ENCODE data around the gene NR6A1. TPM values are rescaled to one million over a fixed set of nuclear protein-coding genes. Genes with fewer than 3 reads are reported as not detected.

NR6A1 gene
- total and polyA plus RNA-seq, 2 experiments from 2014 or later: 44.2 to 139 TPM

- Mint-ChIP-seq H3K27me3 (ENCODE audit: insufficient read depth, low read depth, poor library complexity) (no peaks in the 10 kb centered on the region), H3K27ac (no peak overlapping the region), H3K9me3 (no peaks in the 10 kb centered on the region), H3K4me3 (no peak overlapping the region), H3K4me1 (peaks cover 23% of the 10 kb centered on the region), H3K36me3 (ENCODE audit: low read depth) (no peaks in the 10 kb centered on the region)
- Histone ChIP-seq H3K4me3 (no peak overlapping the region), H3K4me1 (ENCODE audit: insufficient read depth) (peaks cover 15% of the 10 kb centered on the region), H3K27me3 (ENCODE audit: insufficient read depth) (no peaks in the 10 kb centered on the region), H2AFZ (no peak overlapping the region), H3K9me2 (ENCODE audit: insufficient read depth) (no peaks in the 10 kb centered on the region), H4K20me1 (replicated peaks; ENCODE audit: insufficient read depth) (no peaks in the 10 kb centered on the region; the same call in 1 of the 2 replicates), H3K4me2 (no peak overlapping the region), H3K79me2 (replicated peaks; ENCODE audit: insufficient read depth) (0 out of 2 replicates have a peak, but pooled peaks cover 5% of the 10 kb centered on the region), H3K27ac (ENCODE audit: low read depth) (no peak overlapping the region), H3K36me3 (ENCODE audit: insufficient read depth) (no peaks in the 10 kb centered on the region), H3F3A (replicated peaks; ENCODE audit: low read depth) (no peaks in the 10 kb centered on the region)
- no peak for ATAC-seq
- DNase-seq (ENCODE audit: low spot score): no peak
- no peak for TF ChIP-seq ZNF331 (CRISPR knock-in tag; IDR thresholded peaks at IDR 0.05; ENCODE audit: low read depth)
- no peak for TF ChIP-seq POLR2AphosphoS5 (IDR thresholded peaks at IDR 0.05; ENCODE audit: low read depth)
- TF ChIP-seq STAT1 (IDR thresholded peaks at IDR 0.05; ENCODE audit: unreplicated experiment): no peak
- no peak for TF ChIP-seq JUNB (IDR thresholded peaks at IDR 0.05; ENCODE audit: unreplicated experiment)
- no peak for TF ChIP-seq NANOG (IDR thresholded peaks at IDR 0.05; ENCODE audit: borderline replicate concordance)
- TF ChIP-seq, protein P1, sequence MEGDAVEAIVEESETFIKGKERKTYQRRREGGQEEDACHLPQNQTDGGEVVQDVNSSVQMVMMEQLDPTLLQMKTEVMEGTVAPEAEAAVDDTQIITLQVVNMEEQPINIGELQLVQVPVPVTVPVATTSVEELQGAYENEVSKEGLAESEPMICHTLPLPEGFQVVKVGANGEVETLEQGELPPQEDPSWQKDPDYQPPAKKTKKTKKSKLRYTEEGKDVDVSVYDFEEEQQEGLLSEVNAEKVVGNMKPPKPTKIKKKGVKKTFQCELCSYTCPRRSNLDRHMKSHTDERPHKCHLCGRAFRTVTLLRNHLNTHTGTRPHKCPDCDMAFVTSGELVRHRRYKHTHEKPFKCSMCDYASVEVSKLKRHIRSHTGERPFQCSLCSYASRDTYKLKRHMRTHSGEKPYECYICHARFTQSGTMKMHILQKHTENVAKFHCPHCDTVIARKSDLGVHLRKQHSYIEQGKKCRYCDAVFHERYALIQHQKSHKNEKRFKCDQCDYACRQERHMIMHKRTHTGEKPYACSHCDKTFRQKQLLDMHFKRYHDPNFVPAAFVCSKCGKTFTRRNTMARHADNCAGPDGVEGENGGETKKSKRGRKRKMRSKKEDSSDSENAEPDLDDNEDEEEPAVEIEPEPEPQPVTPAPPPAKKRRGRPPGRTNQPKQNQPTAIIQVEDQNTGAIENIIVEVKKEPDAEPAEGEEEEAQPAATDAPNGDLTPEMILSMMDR (conservative IDR thresholded peaks at IDR 0.05; ENCODE audit: low read depth in 2 of 2): no peak
- TF ChIP-seq REST (IDR thresholded peaks at IDR 0.05; ENCODE audit: unreplicated experiment): no peak
- no peak for TF ChIP-seq ZNF114 (CRISPR knock-in tag; IDR thresholded peaks at IDR 0.05)
- no peak for TF ChIP-seq CREB1 (CRISPR knock-in tag; IDR thresholded peaks at IDR 0.05; ENCODE audit: low read depth)
- TF ChIP-seq, protein P2, sequence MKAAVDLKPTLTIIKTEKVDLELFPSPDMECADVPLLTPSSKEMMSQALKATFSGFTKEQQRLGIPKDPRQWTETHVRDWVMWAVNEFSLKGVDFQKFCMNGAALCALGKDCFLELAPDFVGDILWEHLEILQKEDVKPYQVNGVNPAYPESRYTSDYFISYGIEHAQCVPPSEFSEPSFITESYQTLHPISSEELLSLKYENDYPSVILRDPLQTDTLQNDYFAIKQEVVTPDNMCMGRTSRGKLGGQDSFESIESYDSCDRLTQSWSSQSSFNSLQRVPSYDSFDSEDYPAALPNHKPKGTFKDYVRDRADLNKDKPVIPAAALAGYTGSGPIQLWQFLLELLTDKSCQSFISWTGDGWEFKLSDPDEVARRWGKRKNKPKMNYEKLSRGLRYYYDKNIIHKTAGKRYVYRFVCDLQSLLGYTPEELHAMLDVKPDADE (IDR thresholded peaks at IDR 0.05): no peak
- no peak for TF ChIP-seq EZH2phosphoT487 (IDR thresholded peaks at IDR 0.05; ENCODE audit: unreplicated experiment)
- TF ChIP-seq, protein P3, sequence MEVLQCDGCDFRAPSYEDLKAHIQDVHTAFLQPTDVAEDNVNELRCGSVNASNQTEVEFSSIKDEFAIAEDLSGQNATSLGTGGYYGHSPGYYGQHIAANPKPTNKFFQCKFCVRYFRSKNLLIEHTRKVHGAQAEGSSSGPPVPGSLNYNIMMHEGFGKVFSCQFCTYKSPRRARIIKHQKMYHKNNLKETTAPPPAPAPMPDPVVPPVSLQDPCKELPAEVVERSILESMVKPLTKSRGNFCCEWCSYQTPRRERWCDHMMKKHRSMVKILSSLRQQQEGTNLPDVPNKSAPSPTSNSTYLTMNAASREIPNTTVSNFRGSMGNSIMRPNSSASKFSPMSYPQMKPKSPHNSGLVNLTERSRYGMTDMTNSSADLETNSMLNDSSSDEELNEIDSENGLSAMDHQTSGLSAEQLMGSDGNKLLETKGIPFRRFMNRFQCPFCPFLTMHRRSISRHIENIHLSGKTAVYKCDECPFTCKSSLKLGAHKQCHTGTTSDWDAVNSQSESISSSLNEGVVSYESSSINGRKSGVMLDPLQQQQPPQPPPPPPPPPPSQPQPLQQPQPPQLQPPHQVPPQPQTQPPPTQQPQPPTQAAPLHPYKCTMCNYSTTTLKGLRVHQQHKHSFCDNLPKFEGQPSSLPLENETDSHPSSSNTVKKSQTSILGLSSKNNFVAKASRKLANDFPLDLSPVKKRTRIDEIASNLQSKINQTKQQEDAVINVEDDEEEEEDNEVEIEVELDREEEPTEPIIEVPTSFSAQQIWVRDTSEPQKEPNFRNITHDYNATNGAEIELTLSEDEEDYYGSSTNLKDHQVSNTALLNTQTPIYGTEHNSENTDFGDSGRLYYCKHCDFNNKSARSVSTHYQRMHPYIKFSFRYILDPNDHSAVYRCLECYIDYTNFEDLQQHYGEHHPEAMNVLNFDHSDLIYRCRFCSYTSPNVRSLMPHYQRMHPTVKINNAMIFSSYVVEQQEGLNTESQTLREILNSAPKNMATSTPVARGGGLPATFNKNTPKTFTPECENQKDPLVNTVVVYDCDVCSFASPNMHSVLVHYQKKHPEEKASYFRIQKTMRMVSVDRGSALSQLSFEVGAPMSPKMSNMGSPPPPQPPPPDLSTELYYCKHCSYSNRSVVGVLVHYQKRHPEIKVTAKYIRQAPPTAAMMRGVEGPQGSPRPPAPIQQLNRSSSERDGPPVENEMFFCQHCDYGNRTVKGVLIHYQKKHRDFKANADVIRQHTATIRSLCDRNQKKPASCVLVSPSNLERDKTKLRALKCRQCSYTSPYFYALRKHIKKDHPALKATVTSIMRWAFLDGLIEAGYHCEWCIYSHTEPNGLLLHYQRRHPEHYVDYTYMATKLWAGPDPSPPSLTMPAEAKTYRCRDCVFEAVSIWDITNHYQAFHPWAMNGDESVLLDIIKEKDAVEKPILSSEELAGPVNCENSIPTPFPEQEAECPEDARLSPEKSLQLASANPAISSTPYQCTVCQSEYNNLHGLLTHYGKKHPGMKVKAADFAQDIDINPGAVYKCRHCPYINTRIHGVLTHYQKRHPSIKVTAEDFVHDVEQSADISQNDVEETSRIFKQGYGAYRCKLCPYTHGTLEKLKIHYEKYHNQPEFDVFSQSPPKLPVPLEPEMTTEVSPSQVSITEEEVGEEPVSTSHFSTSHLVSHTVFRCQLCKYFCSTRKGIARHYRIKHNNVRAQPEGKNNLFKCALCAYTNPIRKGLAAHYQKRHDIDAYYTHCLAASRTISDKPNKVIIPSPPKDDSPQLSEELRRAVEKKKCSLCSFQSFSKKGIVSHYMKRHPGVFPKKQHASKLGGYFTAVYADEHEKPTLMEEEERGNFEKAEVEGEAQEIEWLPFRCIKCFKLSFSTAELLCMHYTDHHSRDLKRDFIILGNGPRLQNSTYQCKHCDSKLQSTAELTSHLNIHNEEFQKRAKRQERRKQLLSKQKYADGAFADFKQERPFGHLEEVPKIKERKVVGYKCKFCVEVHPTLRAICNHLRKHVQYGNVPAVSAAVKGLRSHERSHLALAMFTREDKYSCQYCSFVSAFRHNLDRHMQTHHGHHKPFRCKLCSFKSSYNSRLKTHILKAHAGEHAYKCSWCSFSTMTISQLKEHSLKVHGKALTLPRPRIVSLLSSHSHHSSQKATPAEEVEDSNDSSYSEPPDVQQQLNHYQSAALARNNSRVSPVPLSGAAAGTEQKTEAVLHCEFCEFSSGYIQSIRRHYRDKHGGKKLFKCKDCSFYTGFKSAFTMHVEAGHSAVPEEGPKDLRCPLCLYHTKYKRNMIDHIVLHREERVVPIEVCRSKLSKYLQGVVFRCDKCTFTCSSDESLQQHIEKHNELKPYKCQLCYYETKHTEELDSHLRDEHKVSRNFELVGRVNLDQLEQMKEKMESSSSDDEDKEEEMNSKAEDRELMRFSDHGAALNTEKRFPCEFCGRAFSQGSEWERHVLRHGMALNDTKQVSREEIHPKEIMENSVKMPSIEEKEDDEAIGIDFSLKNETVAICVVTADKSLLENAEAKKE (CRISPR knock-in tag; IDR thresholded peaks at IDR 0.05): no peak
- TF ChIP-seq EZH2 (IDR thresholded peaks at IDR 0.05; ENCODE audit: low read depth, unreplicated experiment): no peak
These were observed 105.6 kb downstream of the NR6A1 start for GRCh38 chr9:124665391-124666058.
